Heart left ventricle (tissue), 16 donors: ENCODE data around the gene DDX27. TPM values are rescaled to one million over a fixed set of nuclear protein-coding genes. Genes with fewer than 3 reads are reported as not detected.

Source experiments
- ATAC-seq, 4 donors: fragments of 200-7000 bp; cut with Tn5 transposase; one replicate each; pipeline ENCODE4 v1.9.1; 2020 to 2022; ENCODE audit warnings: moderate library complexity in 4 of 4, mild to moderate bottlenecking in 3 of 4, moderate number of reproducible peaks in 1 of 4
- DNase-seq, 5 donors: peaks; one replicate each; pipeline ENCODE4 v3.0.0-alpha.2; 2020
- H3K27ac ChIP-seq, 12 donors: fragments of 200-600 bp; sonication (generic) in 4 of 12; one replicate each; pipeline versions ENCODE4 v1.5.0 to v1.8.0; 2016 to 2022; ENCODE audit warnings: mild to moderate bottlenecking in 2 of 12
- H3K27me3 ChIP-seq, 9 donors: fragments of 200-600 bp; sonication (generic) in 2 of 9; one replicate each; pipeline versions ENCODE4 v1.5.1 to v1.8.0; 2016 to 2022; ENCODE audit warnings: mild to moderate bottlenecking in 3 of 9
- H3K36me3 ChIP-seq, 9 donors: fragments of 200-600 bp; sonication (generic) in 2 of 9; one replicate each; pipeline versions ENCODE4 v1.5.0 to v1.8.0; 2018 to 2022; ENCODE audit warnings: mild to moderate bottlenecking in 2 of 9
- H3K4me1 ChIP-seq, 12 donors: fragments of 200-600 bp; sonication (generic) in 4 of 12; one replicate each; pipeline versions ENCODE4 v1.5.0 to v1.8.0; 2016 to 2022; ENCODE audit warnings: mild to moderate bottlenecking in 3 of 12
- H3K4me3 ChIP-seq, 12 donors: fragments of 200-600 bp; sonication (generic) in 4 of 12; one replicate each; pipeline versions ENCODE4 v1.5.0 to v1.8.0; 2017 to 2022; ENCODE audit warnings: mild to moderate bottlenecking in 9 of 12, moderate library complexity in 4 of 12
- H3K9me3 ChIP-seq, 12 donors: fragments of 200-600 bp; sonication (generic) in 4 of 12; one replicate each; pipeline versions ENCODE4 v1.5.0 to v1.8.0; 2016 to 2022; ENCODE audit warnings: mild to moderate bottlenecking in 1 of 12
- CTCF ChIP-seq, 12 donors: fragments of 200-600 bp; sonication (generic) in 4 of 12; IDR thresholded peaks; one replicate each; pipeline versions ENCODE4 v1.5.0 to v1.8.0; 2018 to 2022; ENCODE audit warnings: antibody characterized with exemption in 12 of 12, mild to moderate bottlenecking in 5 of 12
- POLR2A ChIP-seq, 2 donors: fragments of 450-650 bp; IDR thresholded peaks; one replicate each; pipeline ENCODE4 v1.6.1; 2017; ENCODE audit warnings: antibody characterized with exemption in 2 of 2, mild to moderate bottlenecking in 2 of 2, moderate library complexity in 2 of 2
- WGBS, 4 donors: extraction: QIAGEN DNeasy Blood & Tissue Kit in 2 of 4; methylation state at CpG; one replicate each; pipeline versions ENCODE4 v1.1.5 to v1.1.7; 2013 to 2018; 5-methylcytosine and 5-hydroxymethylcytosine counted together
- intact Hi-C, 10 donors: fragments of 100-400 bp; cut with DNase I; formaldehyde crosslinking; loops; one replicate each; pipeline versions ENCODE4 v1.11.1 to v1.14.2; 2022
- polyA plus RNA-seq, 2 donors: library from polyadenylated mRNA; stranded (reverse); fragments of 200-250 nt; gene quantifications; one replicate each; pipeline ENCODE4 v1.2.3, GENCODE V29; 2013
- total RNA-seq, 9 donors: library from RNA; depleted of rRNA in 2 of 9; stranded (reverse); fragments of >200 nt in 2 of 9; fragmentation: NEBNext Ultra II Directional in 3 of 9; extraction: Animal tissue kit (Norgen Biotek cat#: 25700) in 3 of 9; gene quantifications; one replicate each; pipeline versions ENCODE4 v1.1.0 to v1.2.4, GENCODE V29; 2016 to 2023
- donor health status: ischemic (EF 13 %, LVEDD 7.1; RV severe dilation, severe dysfunction).
- donor health status: healthy with polysubstance abuse.
- donor health status: DM: no; HTN: yes; CAD: no.
- donor health status: DM: no; HTN: no; CAD: no.
- donor health status: ischemic (EF 25% LVEDD 6.9; RV normal size, moderate dysfunction).
- donor health status: ischemic (EF 25% LVEDD 5.7; RV mildly dilated, moderate dysfunction).
- donor health status: healthy.
- donor health status: DM: yes; HTN: yes; CAD: no.
- donor health status: ischemic (EF 35%, LVEDD 5.7; RV mildly dilated, moderate dysfunction).
- donor health status: nonischemic (EF 11% LVEDD 7.7; RV severe dilation, severe dysfunction).
- donor health status: DM: yes; HTN: yes; CAD: no.
- donor health status: PGD.
- donor health status: ischemic (EF 29% LVEDD 5.4; RV normal size, mild dysfunction).
- donor health status: nonischemic (EF 23%, LVEDD 6.1; RV moderate dilation, normal function).

DDX27 gene
- total and polyA plus RNA-seq, 11 donors, result 12.0 to 34.2 (median 13.9) TPM

- Histone ChIP-seq H3K36me3 (peaks cover 5 to 100% (median 99%) of the 10 kb centered on the region in 9 donors), H3K9me3 (no peaks in the 10 kb centered on the region), H3K27ac (no peak overlapping the region), H3K27me3 (no peaks in the 10 kb centered on the region), H3K4me3 (no peak overlapping the region), H3K4me1 (peaks cover 0 to under 1% (median 0%) of the 10 kb centered on the region in 12 donors)
- 93 to 96% (median 94%) methylated on average over 4 of the region's 4 CpGs for WGBS, 4 donors
- intact Hi-C loops, result no loop called here
- DNase-seq, result no peak
- no peak for TF ChIP-seq POLR2A (IDR thresholded peaks at IDR 0.05)
- no peak for TF ChIP-seq CTCF (IDR thresholded peaks at IDR 0.05)
- no peak for ATAC-seq
Observed at GRCh38 chr20:49260218-49260617, 41.0 kb downstream of the DDX27 start.

GRCh38 chr20:49261173-49261572, 42.0 kb downstream of the DDX27 start:
- no peak for TF ChIP-seq POLR2A (IDR thresholded peaks at IDR 0.05)
- no peak for TF ChIP-seq CTCF (IDR thresholded peaks at IDR 0.05)
- Histone ChIP-seq H3K36me3 (peaks cover 2 to 100% (median 97%) of the 10 kb centered on the region in 9 donors), H3K27ac (no peak overlapping the region), H3K4me3 (no peak overlapping the region), H3K27me3 (no peaks in the 10 kb centered on the region), H3K4me1 (peaks cover 0 to 10% (median under 1%) of the 10 kb centered on the region in 12 donors), H3K9me3 (no peaks in the 10 kb centered on the region)
- ATAC-seq (no peak), DNase-seq (no peak)
- intact Hi-C loops, result no loop called here
- WGBS, 4 donors, result 97 to 98% (median 98%) methylated on average over 3 of the region's 3 CpGs

- Histone ChIP-seq H3K36me3 (peaks cover 2 to 97% (median 90%) of the 10 kb centered on the region in 9 donors), H3K27ac (no peak overlapping the region), H3K27me3 (no peaks in the 10 kb centered on the region), H3K9me3 (no peaks in the 10 kb centered on the region), H3K4me1 (peaks cover 0 to 23% (median 12%) of the 10 kb centered on the region in 12 donors), H3K4me3 (no peak overlapping the region)
- DNase-seq (no peak), ATAC-seq (no peak)
- intact Hi-C loops, result no loop called here
- TF ChIP-seq CTCF (IDR thresholded peaks at IDR 0.05) (no peak), POLR2A (IDR thresholded peaks at IDR 0.05) (no peak)
- WGBS, 4 donors, result 38 to 100% (median 77%) methylated on average over 1 of the region's 1 CpG
Observed at GRCh38 chr20:49262444-49262843, 43.2 kb downstream of the DDX27 start.

- Histone ChIP-seq H3K9me3 (no peaks in the 10 kb centered on the region), H3K27me3 (no peaks in the 10 kb centered on the region), H3K4me1 (peaks cover 7 to 72% (median 38%) of the 10 kb centered on the region in 12 donors), H3K36me3 (peaks cover 0 to 93% (median 79%) of the 10 kb centered on the region in 9 donors), H3K27ac (peak overlapping the region in 1 of 12 donors; percentile 18), H3K4me3 (peak overlapping the region in 6 of 12 donors; percentile 4 to 33 (median 14))
- TF ChIP-seq CTCF (IDR thresholded peaks at IDR 0.05) (no peak), POLR2A (IDR thresholded peaks at IDR 0.05) (no peak)
- DNase-seq (no peak), ATAC-seq (peak in 1 of 4 donors; percentile 22)
- WGBS, 4 donors, result 39 to 54% (median 49%) methylated on average over 4 of the region's 4 CpGs
- intact Hi-C loops, result no loop called here
Observed at GRCh38 chr20:49267327-49267726, 48.1 kb downstream of the DDX27 start.
